ENCODE results near the gene TMEM81.

- TF ChIP-seq NFYA (IDR thresholded peaks at IDR 0.05; ENCODE audit: borderline replicate concordance, low read depth, low read length) (no peak), POLR2A (IDR thresholded peaks at IDR 0.05; ENCODE audit: low read depth, low read length) (no peak)
These were observed 34.5 kb upstream of the TMEM81 start for GRCh38 chr1:205118752-205119151.

Data from GM12878 (cell line).